ENCODE measurements around the gene TAF6.

The TAF6 gene

DNA sequence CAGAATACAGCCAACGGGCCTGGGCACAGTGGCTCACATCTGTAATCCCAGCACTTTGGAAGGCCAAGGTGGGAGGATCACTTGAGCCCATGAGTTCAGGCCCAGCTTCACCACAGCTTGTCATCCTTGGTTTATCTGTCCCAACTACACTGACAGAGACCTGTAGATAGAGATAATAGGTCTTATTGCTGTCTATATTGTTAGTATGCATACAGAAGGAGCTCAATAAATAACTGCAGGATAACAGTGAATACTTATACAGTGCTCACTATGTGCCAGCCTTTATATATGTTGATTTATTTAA is 1.5 kb upstream of the TAF6 start:
- DNase-seq (no peak), ATAC-seq (replicated peaks) (no peak)
- H3K9me3 Mint-ChIP-seq, result no peaks in the 10 kb centered on the region
- peak overlapping the region; percentile 87 to 99 for H3K4me3 Mint-ChIP-seq
- H3K36me3 Mint-ChIP-seq, result peaks cover 13 to 23% of the 10 kb centered on the region in 2 donors
- peaks cover 27 to 48% of the 10 kb centered on the region in 2 donors for H3K4me1 Mint-ChIP-seq
- no peaks in the 10 kb centered on the region for H3K27me3 Mint-ChIP-seq
- no peak overlapping the region for H3K27ac Mint-ChIP-seq

DNA sequence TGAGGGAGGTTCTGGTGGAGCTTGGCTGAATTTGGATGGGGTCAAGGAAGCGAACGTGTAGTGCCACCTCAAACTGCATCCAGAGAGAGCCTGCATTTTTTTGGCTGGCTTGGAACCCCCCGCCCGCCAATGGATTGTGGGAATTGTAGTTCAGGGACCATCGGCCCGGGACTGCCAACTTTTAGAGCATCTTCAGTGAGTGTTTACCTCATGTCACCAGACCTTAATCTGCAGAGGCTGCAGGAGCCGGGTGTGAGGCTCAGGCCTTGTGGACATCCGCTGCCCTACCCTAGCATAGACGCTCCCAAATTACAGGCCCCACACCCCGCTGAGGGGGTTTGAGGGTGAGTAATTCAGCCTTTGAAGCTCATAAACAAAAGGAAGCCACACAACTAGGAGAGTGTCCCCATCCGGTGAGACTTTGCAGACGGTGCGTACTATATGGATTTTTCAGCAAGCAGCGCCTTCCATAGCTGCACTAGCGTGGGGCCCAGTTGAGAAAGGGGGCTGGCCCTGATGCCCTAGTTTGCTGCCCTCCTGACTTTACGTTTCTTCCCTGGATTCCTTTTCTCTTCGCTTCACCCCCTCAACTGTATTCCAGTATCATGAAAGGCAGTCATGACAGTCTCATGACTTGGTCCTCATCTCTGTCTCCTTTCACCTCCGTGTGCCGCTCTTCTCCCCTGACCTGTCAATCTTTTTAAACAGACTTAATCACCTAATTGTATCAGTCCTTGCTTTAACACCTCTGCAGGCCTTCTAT is 993 bp upstream of the TAF6 start:
- H3K27ac Mint-ChIP-seq, result peak overlapping the region; percentile 97
- ATAC-seq (replicated peaks) (peak; percentile 66 to 69), DNase-seq (no peak)
- no peaks in the 10 kb centered on the region for H3K9me3 Mint-ChIP-seq
- peaks cover 23 to 44% of the 10 kb centered on the region in 2 donors for H3K4me1 Mint-ChIP-seq
- H3K36me3 Mint-ChIP-seq, result peaks cover 15 to 23% of the 10 kb centered on the region in 2 donors
- H3K27me3 Mint-ChIP-seq, result no peaks in the 10 kb centered on the region
- peak overlapping the region; percentile 87 to 99 for H3K4me3 Mint-ChIP-seq

GRCh38 chr7:100118388-100119071 is 628 bp downstream of the TAF6 start:
- Mint-ChIP-seq H3K27me3 (no peaks in the 10 kb centered on the region), H3K4me3 (peak overlapping the region; percentile 87 to 99), H3K4me1 (peaks cover 14 to 33% of the 10 kb centered on the region in 2 donors), H3K36me3 (peaks cover 20 to 26% of the 10 kb centered on the region in 2 donors), H3K27ac (peak overlapping the region; percentile 97), H3K9me3 (no peaks in the 10 kb centered on the region)
- DNase-seq, result no peak
- no peak for ATAC-seq (replicated peaks)

DNA sequence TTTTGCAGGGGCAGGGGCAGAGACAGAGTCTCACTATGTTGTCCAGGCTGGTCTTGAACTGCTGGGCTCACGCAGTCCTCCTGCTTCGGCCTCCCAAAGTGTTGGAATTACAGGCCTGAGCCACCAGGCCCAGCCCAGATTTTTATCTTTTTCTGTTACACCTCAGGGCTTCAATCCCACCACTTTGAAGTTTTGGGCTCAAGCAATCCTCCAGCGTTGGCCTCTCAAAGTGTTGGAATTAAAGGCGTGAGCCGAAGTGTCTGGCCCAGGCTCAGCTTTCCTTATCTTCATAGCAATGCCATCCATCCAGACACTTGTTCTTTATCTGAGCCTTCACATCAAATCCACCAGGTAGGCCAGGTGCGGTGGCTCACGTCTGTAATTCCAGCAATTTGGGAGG is 4.1 kb downstream of the TAF6 start:
- H3K4me3 Mint-ChIP-seq, result no peak overlapping the region
- ATAC-seq (replicated peaks) (no peak), DNase-seq (no peak)
- no peak overlapping the region for H3K27ac Mint-ChIP-seq
- no peaks in the 10 kb centered on the region for H3K27me3 Mint-ChIP-seq
- H3K36me3 Mint-ChIP-seq, result peaks cover 34 to 53% of the 10 kb centered on the region in 2 donors
- H3K9me3 Mint-ChIP-seq, result no peaks in the 10 kb centered on the region
- H3K4me1 Mint-ChIP-seq, result peaks cover 8 to 18% of the 10 kb centered on the region in 2 donors

DNA sequence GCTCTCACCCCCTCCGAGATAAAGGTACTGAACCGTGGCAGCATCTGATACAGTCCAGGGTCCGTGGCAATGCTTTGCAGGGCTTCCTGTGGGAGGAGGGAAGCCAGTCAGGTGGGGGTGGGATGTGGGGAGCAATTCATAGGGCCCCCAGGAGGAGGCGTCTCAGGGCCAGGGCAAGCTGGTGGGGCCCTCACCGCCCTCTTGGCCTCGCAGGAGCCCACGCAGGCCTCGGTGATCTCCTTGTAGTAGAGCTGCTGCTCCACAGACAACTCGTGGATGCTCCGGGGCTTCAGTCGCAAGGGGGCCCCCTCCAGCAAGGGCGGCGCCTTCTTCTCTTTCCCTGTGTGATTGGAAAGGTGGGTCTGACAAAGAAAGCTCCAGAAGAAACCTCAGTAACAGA is 7.2 kb downstream of the TAF6 start:
- no peak for ATAC-seq (replicated peaks)
- Mint-ChIP-seq H3K9me3 (no peaks in the 10 kb centered on the region), H3K27me3 (no peaks in the 10 kb centered on the region), H3K4me3 (no peak overlapping the region), H3K27ac (no peak overlapping the region), H3K4me1 (peaks cover 5 to 11% of the 10 kb centered on the region in 2 donors), H3K36me3 (peaks cover 48 to 68% of the 10 kb centered on the region in 2 donors)
- DNase-seq, result no peak

DNA sequence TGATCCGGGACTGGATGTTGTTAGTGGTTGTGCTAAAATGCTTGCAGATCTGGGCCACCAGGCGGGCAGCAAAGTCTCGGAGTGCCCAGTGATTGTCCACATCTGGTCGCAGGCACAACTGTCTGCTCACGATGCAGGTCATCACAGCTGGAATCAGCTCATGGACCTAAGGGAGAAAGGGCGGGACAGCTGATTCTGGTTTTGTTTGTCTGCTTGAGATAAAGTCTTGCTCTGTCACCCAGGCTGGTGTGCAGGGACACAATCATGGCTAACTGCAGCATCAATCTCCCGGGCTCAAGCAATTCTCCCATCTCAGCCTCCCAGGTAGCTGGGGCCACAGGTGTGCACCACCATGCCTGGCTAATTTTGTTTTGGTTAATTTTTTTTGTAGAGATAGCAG is 8.0 kb downstream of the TAF6 start:
- no peaks in the 10 kb centered on the region for H3K27me3 Mint-ChIP-seq
- no peaks in the 10 kb centered on the region for H3K9me3 Mint-ChIP-seq
- ATAC-seq (replicated peaks), result no peak
- no peak overlapping the region for H3K4me3 Mint-ChIP-seq
- H3K4me1 Mint-ChIP-seq, result peaks cover 3 to 15% of the 10 kb centered on the region in 2 donors
- no peak overlapping the region for H3K27ac Mint-ChIP-seq
- peaks cover 47 to 69% of the 10 kb centered on the region in 2 donors for H3K36me3 Mint-ChIP-seq
- no peak for DNase-seq

- no peak for ATAC-seq (replicated peaks)
- Mint-ChIP-seq H3K9me3 (no peaks in the 10 kb centered on the region), H3K36me3 (peaks cover 44 to 79% of the 10 kb centered on the region in 2 donors), H3K4me3 (no peak overlapping the region), H3K4me1 (peaks cover 3 to 15% of the 10 kb centered on the region in 2 donors), H3K27me3 (no peaks in the 10 kb centered on the region), H3K27ac (no peak overlapping the region)
- DNase-seq, result no peak
Measured at GRCh38 chr7:100109521-100110163, 9.5 kb downstream of the TAF6 start.

DNA sequence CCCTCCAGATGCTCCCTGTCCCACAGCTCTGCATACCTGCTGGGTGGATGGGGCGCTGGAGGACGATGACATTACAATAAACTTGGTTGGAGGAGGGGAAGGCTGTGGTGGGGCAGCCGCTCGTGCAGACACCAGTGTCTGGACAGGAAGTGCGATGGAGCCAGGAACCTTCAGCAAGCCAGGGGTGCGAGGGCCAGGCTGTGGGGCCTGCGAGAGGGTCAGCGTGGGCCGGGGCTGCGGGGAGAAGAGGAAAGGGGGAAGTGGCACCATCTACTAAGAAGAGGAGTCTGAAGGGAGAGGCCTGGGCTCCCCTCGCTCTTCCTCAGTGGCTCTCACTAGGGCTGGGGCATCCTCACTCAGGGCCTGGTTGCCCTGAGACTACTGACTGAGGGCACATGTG is 11.3 kb downstream of the TAF6 start:
- Mint-ChIP-seq H3K27me3 (no peaks in the 10 kb centered on the region), H3K4me3 (no peak overlapping the region), H3K4me1 (peaks cover 7 to 21% of the 10 kb centered on the region in 2 donors), H3K36me3 (peaks cover 37 to 78% of the 10 kb centered on the region in 2 donors), H3K27ac (no peak overlapping the region), H3K9me3 (no peaks in the 10 kb centered on the region)
- no peak for DNase-seq
- ATAC-seq (replicated peaks), result no peak

GRCh38 chr7:100107125-100107737 is 11.9 kb downstream of the TAF6 start:
- no peak overlapping the region for H3K4me3 Mint-ChIP-seq
- peak overlapping the region; percentile 65 for H3K27ac Mint-ChIP-seq

GRCh38 chr7:100106633-100107032 is 12.5 kb downstream of the TAF6 start:
- H3K4me1 Mint-ChIP-seq, result peaks cover 10 to 29% of the 10 kb centered on the region in 2 donors
- peaks cover 28 to 69% of the 10 kb centered on the region in 2 donors for H3K36me3 Mint-ChIP-seq
- no peaks in the 10 kb centered on the region for H3K27me3 Mint-ChIP-seq
- no peak for ATAC-seq (replicated peaks)
- no peaks in the 10 kb centered on the region for H3K9me3 Mint-ChIP-seq
- H3K27ac Mint-ChIP-seq, result no peak overlapping the region
- H3K4me3 Mint-ChIP-seq, result no peak overlapping the region
- no peak for DNase-seq

More at GRCh38 chr7:100107125-100107737, 11.9 kb downstream of the TAF6 start:
- peaks cover 31 to 72% of the 10 kb centered on the region in 2 donors for H3K36me3 Mint-ChIP-seq
- no peaks in the 10 kb centered on the region for H3K9me3 Mint-ChIP-seq
- no peak for DNase-seq
- H3K27me3 Mint-ChIP-seq, result no peaks in the 10 kb centered on the region
- ATAC-seq (replicated peaks), result no peak
- H3K4me1 Mint-ChIP-seq, result peaks cover 10 to 28% of the 10 kb centered on the region in 2 donors

GRCh38 chr7:100105534-100105933 is 13.6 kb downstream of the TAF6 start:
- Mint-ChIP-seq H3K9me3 (no peaks in the 10 kb centered on the region), H3K36me3 (peaks cover 27 to 63% of the 10 kb centered on the region in 2 donors), H3K27ac (no peak overlapping the region), H3K4me1 (peaks cover 7 to 31% of the 10 kb centered on the region in 2 donors), H3K4me3 (no peak overlapping the region), H3K27me3 (no peaks in the 10 kb centered on the region)
- ATAC-seq (replicated peaks), result no peak
- DNase-seq, result no peak

- Mint-ChIP-seq H3K27ac (peak overlapping the region; percentile 88), H3K4me1 (peaks cover 24 to 54% of the 10 kb centered on the region in 2 donors), H3K4me3 (peak overlapping the region; percentile 96 to 98), H3K27me3 (no peaks in the 10 kb centered on the region), H3K9me3 (no peaks in the 10 kb centered on the region), H3K36me3 (peaks cover 35 to 70% of the 10 kb centered on the region in 2 donors)
- ATAC-seq (replicated peaks) (no peak), DNase-seq (no peak)
Measured at GRCh38 chr7:100102950-100103840, 16.0 kb downstream of the TAF6 start.

GRCh38 chr7:100101016-100101862 is 17.9 kb downstream of the TAF6 start, which contains the start of the genes AP4M1 and MCM7:
Gene AP4M1 (plus strand): TSS chr7:100101643. CDS start chr7:100101715, 72 bp downstream.
Gene MCM7 (minus strand): TSS chr7:100101397. CDS start chr7:100101294, 103 bp downstream.
- DNase-seq (peak; percentile 98), ATAC-seq (replicated peaks) (peak; percentile 89 to 91)
- Mint-ChIP-seq H3K9me3 (no peaks in the 10 kb centered on the region), H3K4me3 (peak within 1 kb of the TSS; percentile 96 to 98), H3K4me1 (peaks cover 27 to 50% of the 10 kb centered on the region in 2 donors), H3K27me3 (no peaks in the 10 kb centered on the region), H3K36me3 (peaks cover 38 to 68% of the 10 kb centered on the region in 2 donors), H3K27ac (peak within 1 kb of the TSS; percentile 99)
